ENCODE data around the gene STIP1. TPM values are rescaled to one million over a fixed set of nuclear protein-coding genes. Genes with fewer than 3 reads are reported as not detected.
A peak's percentile ranks its signal among the peaks of the same experiment; 100 is the strongest.

The STIP1 gene
- total and polyA plus RNA-seq, 9 of the 15 experiments (the other 6 are each of a cell fraction or from before 2014, with no cell fraction given), result 58.1 to 465 (median 346) TPM

DNA sequence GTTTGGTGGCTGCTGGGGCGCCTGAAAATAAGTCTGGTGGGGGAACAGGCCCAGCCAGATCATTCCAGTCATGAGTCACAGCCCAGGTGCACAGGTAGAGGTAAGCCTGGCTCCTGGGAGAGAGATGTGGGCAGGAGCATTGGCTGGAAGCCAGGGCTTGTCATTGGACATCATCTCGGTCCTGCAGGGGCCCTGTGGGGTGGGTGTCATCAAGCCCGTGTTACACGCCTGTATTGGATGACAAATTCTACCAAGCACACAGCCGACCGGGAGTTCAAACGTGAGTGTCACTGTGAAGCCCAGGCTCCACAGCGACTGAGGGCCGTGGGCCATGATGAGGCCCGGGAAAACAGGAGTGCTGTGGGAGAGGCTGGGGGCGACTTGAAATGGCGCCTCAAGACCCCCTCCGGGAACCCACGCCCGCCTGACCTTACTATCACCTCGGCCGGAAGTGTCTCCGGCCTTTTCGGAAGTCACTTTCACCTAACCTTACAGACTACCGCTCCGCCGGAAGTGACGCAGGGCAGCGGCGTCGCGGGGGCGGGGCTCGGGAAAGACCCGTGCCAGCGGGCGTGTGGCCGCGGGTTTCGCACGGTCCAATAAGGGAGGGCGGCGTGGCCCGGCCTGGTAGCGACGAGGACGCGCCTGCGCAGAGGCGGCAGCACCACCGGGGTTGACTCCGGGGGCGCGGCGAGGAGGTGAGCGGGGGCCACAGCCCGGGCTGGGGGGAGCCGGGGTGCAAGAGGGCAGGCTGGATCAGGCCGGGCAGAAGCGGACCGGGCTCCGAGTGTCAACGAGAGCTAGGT is 54.7 kb downstream of the STIP1 start, which contains the start of gene FKBP2:
Gene FKBP2 (plus strand): TSS at position 661 of the 806 bp plus-strand sequence. CDS start 1,293 bp downstream, outside the sequence.
- Histone ChIP-seq H3K36me3 (ENCODE audit: control insufficient read depth, insufficient read depth, low read length) (peaks cover 71% of the 10 kb centered on the region), H3K9ac (ENCODE audit: insufficient read depth in 1 of 2, low read depth in 2 of 2, low read length in 2 of 2) (peak within 1 kb of the TSS; percentile 93 to 97), H3K9me3 (replicated peaks; ENCODE audit: control insufficient read depth, insufficient read depth, low read depth, low read length) (no peaks in the 10 kb centered on the region), H3K4me3 (peak within 1 kb of the TSS; percentile 99), H3K4me1 (replicated peaks in 1 of 2; ENCODE audit: control insufficient read depth in 2 of 2, insufficient read depth in 2 of 2, low read length in 2 of 2) (peaks cover 27 to 70% of the 10 kb centered on the region in 2 experiments), H3K27me3 (ENCODE audit: control insufficient read depth in 2 of 2, insufficient read depth in 2 of 2, low read length in 2 of 2) (no peaks in the 10 kb centered on the region), H3K9me1 (ENCODE audit: control insufficient read depth, insufficient read depth, low read length) (no peaks in the 10 kb centered on the region), H3K4me2 (ENCODE audit: insufficient read depth, low read length) (peak within 1 kb of the TSS; percentile 92), H2AFZ (ENCODE audit: low read depth, low read length) (peak within 1 kb of the TSS; percentile 75), H3K27ac (ENCODE audit: extremely low read depth, low read depth, low read length) (peak within 1 kb of the TSS; percentile 95), H4K20me1 (replicated peaks; ENCODE audit: control insufficient read depth, insufficient read depth, low read length) (0 out of 2 replicates have a peak, but pooled peaks cover 3% of the 10 kb centered on the region), H3K79me2 (ENCODE audit: control insufficient read depth, insufficient read depth, low read length) (peaks cover 57% of the 10 kb centered on the region)
- FAIRE-seq, result peak; percentile 89
- BruUV-seq (replicated peaks), result TSS peak; percentile 85
- peak; percentile 89 to 98 (median 93) for DNase-seq (ENCODE audit: extremely low read depth in 1 of 4, low spot score in 3 of 4)
- ChIA-PET CTCF (ENCODE audit: low intra/inter-chr PET ratio) (no interaction called here), POLR2A (interaction anchor here (0.5 to 1.0 kb wide), 11 partner anchors 8 to 700 kb away, joined by 3 to 6 read pairs (median 5); partner anchors contain the start of genes ESRRA and FERMT3)
- under 1% methylated on average over 51 of the region's 58 CpGs for WGBS (ENCODE audit: insufficient coverage, low coverage, missing lambda C conversion rate)
- intact Hi-C loops (cut with micrococcal nuclease) (loop anchor here (10.0 kb wide), 1 partner anchor 64 kb away; the partner anchor contains the start of genes CATSPERZ and ESRRA), in situ Hi-C loops (cut with MboI) (no loop called here)
- ATAC-seq, result peak; percentile 70
- no peak for TF ChIP-seq ZKSCAN3 (CRISPR knock-in tag; IDR thresholded peaks at IDR 0.05)
- TF ChIP-seq ZNF507 (tag; conservative IDR thresholded peaks at IDR 0.05), result no peak
- peak; percentile 50; the same call in 1 of the 2 replicates for TF ChIP-seq ZNF589 (CRISPR knock-in tag; IDR thresholded peaks at IDR 0.05; ENCODE audit: low read depth)
- TF ChIP-seq HOMEZ (CRISPR knock-in tag; IDR thresholded peaks at IDR 0.05), result no peak
- TF ChIP-seq POLR2AphosphoS2 (IDR thresholded peaks at IDR 0.05; ENCODE audit: low read length), result peak; percentile 98
- TF ChIP-seq, protein P1, sequence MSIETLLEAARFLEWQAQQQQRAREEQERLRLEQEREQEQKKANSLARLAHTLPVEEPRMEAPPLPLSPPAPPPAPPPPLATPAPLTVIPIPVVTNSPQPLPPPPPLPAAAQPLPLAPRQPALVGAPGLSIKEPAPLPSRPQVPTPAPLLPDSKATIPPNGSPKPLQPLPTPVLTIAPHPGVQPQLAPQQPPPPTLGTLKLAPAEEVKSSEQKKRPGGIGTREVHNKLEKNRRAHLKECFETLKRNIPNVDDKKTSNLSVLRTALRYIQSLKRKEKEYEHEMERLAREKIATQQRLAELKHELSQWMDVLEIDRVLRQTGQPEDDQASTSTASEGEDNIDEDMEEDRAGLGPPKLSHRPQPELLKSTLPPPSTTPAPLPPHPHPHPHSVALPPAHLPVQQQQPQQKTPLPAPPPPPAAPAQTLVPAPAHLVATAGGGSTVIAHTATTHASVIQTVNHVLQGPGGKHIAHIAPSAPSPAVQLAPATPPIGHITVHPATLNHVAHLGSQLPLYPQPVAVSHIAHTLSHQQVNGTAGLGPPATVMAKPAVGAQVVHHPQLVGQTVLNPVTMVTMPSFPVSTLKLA (conservative IDR thresholded peaks at IDR 0.05), result peak; percentile 91 to 93
- no peak for TF ChIP-seq ZNF239 (CRISPR knock-in tag; IDR thresholded peaks at IDR 0.05)
- peak; percentile 88 for TF ChIP-seq REST (IDR thresholded peaks at IDR 0.05; ENCODE audit: borderline replicate concordance)
- TF ChIP-seq REST (CRISPR knock-in tag; IDR thresholded peaks at IDR 0.05; ENCODE audit: low read depth), result peak; percentile 71
- peak; percentile 66 for TF ChIP-seq HCFC1 (IDR thresholded peaks at IDR 0.05; ENCODE audit: low read depth, low read length)
